WTC11 (cell line): ENCODE measurements around the gene SLCO2A1. TPM values are rescaled to one million over a fixed set of nuclear protein-coding genes. Genes with fewer than 3 reads are reported as not detected.

Experiments used
- ATAC-seq: fragments of 200-7000 bp; cut with Tn5 transposase; 2 replicates; pipeline ENCODE4 v1.10.0; 2021; ENCODE audit warnings: mild to moderate bottlenecking, moderate library complexity
- CTCF ChIA-PET: fragments of 300-600 bp; sonication (Branson Sonifier 250); formaldehyde crosslinking; loops from one replicate; lab custom pipeline; 2021; ENCODE audit warnings: antibody characterized with exemption; lab: Charles Lee
- POLR2A ChIA-PET: fragments of 350-600 bp; sonication (Branson Sonifier 250); formaldehyde crosslinking; loops from one replicate; lab custom pipeline; 2021; ENCODE audit warnings: antibody characterized with exemption; lab: Charles Lee
- DNase-seq: peaks from one replicate; pipeline ENCODE4 v3.0.0; 2021; ENCODE audit warnings: low spot score
- H3K27ac Mint-ChIP-seq: 2 replicates; pipeline ENCODE4 v1.8.0; 2021; ENCODE audit warnings: mixed read lengths
- H3K27me3 Mint-ChIP-seq: 2 replicates; pipeline ENCODE4 v1.8.0; 2021; ENCODE audit warnings: low read depth, mild to moderate bottlenecking, moderate library complexity, mixed read lengths
- H3K36me3 Mint-ChIP-seq: 2 replicates; pipeline ENCODE4 v1.8.0; 2021; ENCODE audit warnings: mixed read lengths
- H3K4me1 Mint-ChIP-seq: 2 replicates; pipeline ENCODE4 v1.8.0; 2022; ENCODE audit warnings: mixed read lengths
- H3K4me3 Mint-ChIP-seq: 2 replicates; pipeline ENCODE4 v1.8.0; 2021; ENCODE audit warnings: mild to moderate bottlenecking, moderate library complexity, mixed read lengths
- H3K9me3 Mint-ChIP-seq: 2 replicates; pipeline ENCODE4 v1.8.0; 2021; ENCODE audit warnings: mixed read lengths
- CREM ChIP-seq: sonication (generic); formaldehyde crosslinking; IDR thresholded peaks from 2 replicates; pipeline ENCODE4 v1.8.1; 2022; ENCODE audit warnings: mild to moderate bottlenecking, missing genetic modification reagents, moderate library complexity
- ETV6 ChIP-seq: sonication (generic); formaldehyde crosslinking; IDR thresholded peaks from 2 replicates; pipeline ENCODE4 v1.8.1; 2022; ENCODE audit warnings: mild to moderate bottlenecking, missing genetic modification reagents
- KAT7 ChIP-seq: sonication (generic); formaldehyde crosslinking; IDR thresholded peaks from 2 replicates; pipeline ENCODE4 v1.8.1; 2023; ENCODE audit warnings: missing genetic modification reagents, mild to moderate bottlenecking, borderline replicate concordance
- NFATC4 ChIP-seq: fragments of 250-450 bp; sonication (Bioruptor Pico); IDR thresholded peaks from 2 replicates; pipeline ENCODE4 v1.9.0; 2021; ENCODE audit warnings: mild to moderate bottlenecking
- NFE2L1 ChIP-seq: sonication (generic); formaldehyde crosslinking; IDR thresholded peaks from 2 replicates; pipeline ENCODE4 v1.8.1; 2023; ENCODE audit warnings: missing genetic modification reagents
- OVOL2 ChIP-seq: fragments of 250-450 bp; sonication (Bioruptor Pico); IDR thresholded peaks from 2 replicates; pipeline ENCODE4 v1.9.0; 2021; ENCODE audit warnings: mild to moderate bottlenecking, borderline replicate concordance
- SMAD4 ChIP-seq: sonication (generic); formaldehyde crosslinking; IDR thresholded peaks from 2 replicates; pipeline ENCODE4 v1.8.0; 2022; ENCODE audit warnings: mild to moderate bottlenecking, missing genetic modification reagents
- SOX15 ChIP-seq: fragments of 250-450 bp; sonication (Bioruptor Pico); IDR thresholded peaks from 2 replicates; pipeline ENCODE4 v1.9.0; 2021; ENCODE audit warnings: mild to moderate bottlenecking
- SP1 ChIP-seq: sonication (generic); formaldehyde crosslinking; conservative IDR thresholded peaks from 2 replicates; pipeline ENCODE4 v1.8.1; 2022; ENCODE audit warnings: missing genetic modification reagents
- ZNF396 ChIP-seq: fragments of 250-450 bp; sonication (Bioruptor Pico); IDR thresholded peaks from 2 replicates; pipeline ENCODE4 v1.8.0; 2021; ENCODE audit warnings: mild to moderate bottlenecking, moderate library complexity, borderline replicate concordance
- total RNA-seq: library from RNA; stranded (reverse); gene quantifications from 3 replicates; pipeline ENCODE4 v1.2.3, GENCODE V29; 2021
- TF ChIP-seq, protein P1 (sequence below): sonication (generic); formaldehyde crosslinking; IDR thresholded peaks from 2 replicates; pipeline ENCODE4 v1.8.1; 2022; ENCODE audit warnings: low read depth, missing genetic modification reagents, borderline replicate concordance
- TF ChIP-seq, protein P2 (sequence below): sonication (generic); formaldehyde crosslinking; IDR thresholded peaks from 2 replicates; pipeline ENCODE4 v1.8.1; 2022; ENCODE audit warnings: mild to moderate bottlenecking, moderate library complexity, missing genetic modification reagents
- TF ChIP-seq, protein P3 (sequence below): fragments of 250-450 bp; sonication (Bioruptor Pico); IDR thresholded peaks from 2 replicates; pipeline ENCODE4 v1.9.0; 2021; ENCODE audit warnings: mild to moderate bottlenecking
- TF ChIP-seq, protein P4 (sequence below): sonication (generic); formaldehyde crosslinking; IDR thresholded peaks from 2 replicates; pipeline ENCODE4 v1.8.1; 2023; ENCODE audit warnings: mild to moderate bottlenecking, missing genetic modification reagents
- TF ChIP-seq, protein P5 (sequence below): sonication (generic); formaldehyde crosslinking; IDR thresholded peaks from 2 replicates; pipeline ENCODE4 v1.8.1; 2022; ENCODE audit warnings: mild to moderate bottlenecking, missing genetic modification reagents, moderate library complexity, borderline replicate concordance

The SLCO2A1 gene
- total RNA-seq, 1 experiment from 2014 or later: 3.3 TPM

DNA sequence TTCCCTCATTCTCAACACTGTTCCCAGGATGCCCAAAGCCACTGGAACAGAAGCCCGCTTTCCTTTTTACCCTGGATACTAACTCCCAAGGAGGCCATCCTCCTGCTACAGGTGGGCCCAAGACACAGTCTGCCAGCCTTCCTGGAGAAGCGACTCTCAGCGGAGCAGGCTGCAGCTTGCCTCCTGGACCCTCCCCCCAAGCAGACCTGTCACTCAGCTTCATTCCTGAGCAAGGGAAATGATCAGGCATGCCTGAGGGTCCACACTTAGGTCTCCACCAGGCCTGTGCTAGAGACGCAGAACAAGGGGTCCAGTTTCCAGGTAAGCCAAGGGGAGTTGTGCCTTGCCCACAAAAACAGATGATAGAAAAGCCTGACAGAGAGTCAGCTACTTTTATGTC lies 62.8 kb downstream of the SLCO2A1 start:
- peak; percentile 63 for ATAC-seq
- Mint-ChIP-seq H3K36me3 (peaks cover under 1% of the 10 kb centered on the region), H3K9me3 (peaks cover 5% of the 10 kb centered on the region), H3K27ac (no peak overlapping the region), H3K27me3 (no peaks in the 10 kb centered on the region), H3K4me3 (no peak overlapping the region), H3K4me1 (peaks cover 19% of the 10 kb centered on the region)
- ChIA-PET CTCF (interaction anchor here (1.2 kb wide), 1 partner anchor 178 kb away, joined by 3 read pairs; no protein-coding TSS in a partner anchor), POLR2A (no interaction called here)
- TF ChIP-seq, protein P1, sequence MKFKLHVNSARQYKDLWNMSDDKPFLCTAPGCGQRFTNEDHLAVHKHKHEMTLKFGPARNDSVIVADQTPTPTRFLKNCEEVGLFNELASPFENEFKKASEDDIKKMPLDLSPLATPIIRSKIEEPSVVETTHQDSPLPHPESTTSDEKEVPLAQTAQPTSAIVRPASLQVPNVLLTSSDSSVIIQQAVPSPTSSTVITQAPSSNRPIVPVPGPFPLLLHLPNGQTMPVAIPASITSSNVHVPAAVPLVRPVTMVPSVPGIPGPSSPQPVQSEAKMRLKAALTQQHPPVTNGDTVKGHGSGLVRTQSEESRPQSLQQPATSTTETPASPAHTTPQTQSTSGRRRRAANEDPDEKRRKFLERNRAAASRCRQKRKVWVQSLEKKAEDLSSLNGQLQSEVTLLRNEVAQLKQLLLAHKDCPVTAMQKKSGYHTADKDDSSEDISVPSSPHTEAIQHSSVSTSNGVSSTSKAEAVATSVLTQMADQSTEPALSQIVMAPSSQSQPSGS (CRISPR knock-in tag): no peak
- TF ChIP-seq, protein P2, sequence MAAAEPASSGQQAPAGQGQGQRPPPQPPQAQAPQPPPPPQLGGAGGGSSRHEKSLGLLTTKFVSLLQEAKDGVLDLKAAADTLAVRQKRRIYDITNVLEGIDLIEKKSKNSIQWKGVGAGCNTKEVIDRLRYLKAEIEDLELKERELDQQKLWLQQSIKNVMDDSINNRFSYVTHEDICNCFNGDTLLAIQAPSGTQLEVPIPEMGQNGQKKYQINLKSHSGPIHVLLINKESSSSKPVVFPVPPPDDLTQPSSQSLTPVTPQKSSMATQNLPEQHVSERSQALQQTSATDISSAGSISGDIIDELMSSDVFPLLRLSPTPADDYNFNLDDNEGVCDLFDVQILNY (CRISPR knock-in tag): no peak
- TF ChIP-seq NFE2L1 (CRISPR knock-in tag) (no peak), SOX15 (CRISPR knock-in tag) (no peak), CREM (CRISPR knock-in tag) (no peak)
- DNase-seq: no peak

DNA sequence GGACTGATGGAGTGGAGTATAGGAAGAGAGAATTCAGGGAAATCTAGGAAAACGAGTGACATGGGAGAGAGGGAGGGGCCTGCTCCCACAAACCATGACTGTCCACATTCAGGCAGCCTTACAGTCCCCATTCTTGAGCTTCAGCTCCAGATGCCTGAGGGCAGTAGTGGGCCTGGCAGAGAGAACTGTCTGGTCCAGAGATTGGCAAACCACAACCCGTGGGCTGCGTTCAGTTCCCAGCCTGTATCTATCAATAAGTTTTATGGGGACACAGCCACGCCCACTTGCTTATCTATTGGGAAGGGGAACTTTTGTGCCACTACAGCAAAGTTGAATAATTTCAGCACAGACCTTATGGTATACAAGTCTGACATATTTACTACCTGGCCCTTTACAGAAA lies 63.8 kb downstream of the SLCO2A1 start:
- ChIA-PET CTCF (interaction anchor here (1.4 to 2.1 kb wide), 5 partner anchors 16 to 246 kb away, joined by 6 to 15 read pairs (median 8); no protein-coding TSS in a partner anchor), POLR2A (no interaction called here)
- no peaks in the 10 kb centered on the region for H3K36me3 Mint-ChIP-seq

DNA sequence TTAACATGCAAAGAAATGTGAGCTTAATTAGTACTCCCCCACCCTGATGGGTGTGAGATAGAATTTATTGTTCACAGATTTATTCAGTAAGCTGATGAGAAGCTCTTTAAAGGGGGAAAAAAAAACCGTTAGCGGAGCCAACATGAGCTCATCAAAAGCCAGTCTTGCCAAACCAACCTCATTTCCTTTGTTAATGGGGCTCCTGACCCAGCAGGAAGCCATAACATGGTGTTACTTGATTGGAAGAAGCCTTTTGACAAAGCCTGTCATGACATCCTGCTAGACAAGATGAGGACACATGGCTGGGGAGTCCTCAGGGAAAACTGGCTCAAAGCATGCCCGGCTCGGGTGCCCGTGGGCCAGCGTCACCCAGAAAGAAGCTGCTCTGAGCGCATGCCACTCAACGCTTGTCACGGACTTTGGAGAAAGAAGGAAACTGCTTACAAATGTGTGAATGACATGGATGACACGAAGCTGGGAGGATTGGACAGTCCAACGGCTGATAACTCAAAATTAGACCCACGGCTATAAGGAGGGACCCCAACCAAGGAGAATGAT lies 64.6 kb downstream of the SLCO2A1 start:
- Mint-ChIP-seq H3K9me3 (peaks cover 3% of the 10 kb centered on the region), H3K36me3 (no peaks in the 10 kb centered on the region), H3K4me1 (peaks cover 19% of the 10 kb centered on the region), H3K27me3 (no peaks in the 10 kb centered on the region)
- POLR2A ChIA-PET: no interaction called here
- CTCF ChIA-PET: interaction anchor here (0.6 to 2.1 kb wide), 20 partner anchors 9 to 757 kb away, joined by 3 to 15 read pairs (median 4); no protein-coding TSS in a partner anchor
- DNase-seq: no peak
- TF ChIP-seq NFATC4 (CRISPR knock-in tag): no peak
- no peak for TF ChIP-seq SP1 (CRISPR knock-in tag)
- TF ChIP-seq KAT7 (CRISPR knock-in tag): no peak
- no peak for TF ChIP-seq ZNF396 (CRISPR knock-in tag)
- TF ChIP-seq SOX15 (CRISPR knock-in tag): no peak
- TF ChIP-seq, protein P3, sequence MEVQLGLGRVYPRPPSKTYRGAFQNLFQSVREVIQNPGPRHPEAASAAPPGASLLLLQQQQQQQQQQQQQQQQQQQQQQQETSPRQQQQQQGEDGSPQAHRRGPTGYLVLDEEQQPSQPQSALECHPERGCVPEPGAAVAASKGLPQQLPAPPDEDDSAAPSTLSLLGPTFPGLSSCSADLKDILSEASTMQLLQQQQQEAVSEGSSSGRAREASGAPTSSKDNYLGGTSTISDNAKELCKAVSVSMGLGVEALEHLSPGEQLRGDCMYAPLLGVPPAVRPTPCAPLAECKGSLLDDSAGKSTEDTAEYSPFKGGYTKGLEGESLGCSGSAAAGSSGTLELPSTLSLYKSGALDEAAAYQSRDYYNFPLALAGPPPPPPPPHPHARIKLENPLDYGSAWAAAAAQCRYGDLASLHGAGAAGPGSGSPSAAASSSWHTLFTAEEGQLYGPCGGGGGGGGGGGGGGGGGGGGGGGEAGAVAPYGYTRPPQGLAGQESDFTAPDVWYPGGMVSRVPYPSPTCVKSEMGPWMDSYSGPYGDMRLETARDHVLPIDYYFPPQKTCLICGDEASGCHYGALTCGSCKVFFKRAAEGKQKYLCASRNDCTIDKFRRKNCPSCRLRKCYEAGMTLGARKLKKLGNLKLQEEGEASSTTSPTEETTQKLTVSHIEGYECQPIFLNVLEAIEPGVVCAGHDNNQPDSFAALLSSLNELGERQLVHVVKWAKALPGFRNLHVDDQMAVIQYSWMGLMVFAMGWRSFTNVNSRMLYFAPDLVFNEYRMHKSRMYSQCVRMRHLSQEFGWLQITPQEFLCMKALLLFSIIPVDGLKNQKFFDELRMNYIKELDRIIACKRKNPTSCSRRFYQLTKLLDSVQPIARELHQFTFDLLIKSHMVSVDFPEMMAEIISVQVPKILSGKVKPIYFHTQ (CRISPR knock-in tag): no peak
- TF ChIP-seq OVOL2 (CRISPR knock-in tag): no peak
- TF ChIP-seq NFE2L1 (CRISPR knock-in tag): no peak
- no peak for TF ChIP-seq SMAD4 (CRISPR knock-in tag)
- no peak for TF ChIP-seq ETV6 (CRISPR knock-in tag)
- TF ChIP-seq, all 79 proteins: peak for 0
- H3K27ac Mint-ChIP-seq: no peak overlapping the region
- ATAC-seq: no peak
- H3K4me3 Mint-ChIP-seq: no peak overlapping the region

More for the DNA sequence above, 63.8 kb downstream of the SLCO2A1 start:
- ATAC-seq: no peak
- no peak overlapping the region for H3K27ac Mint-ChIP-seq
- no peak overlapping the region for H3K4me3 Mint-ChIP-seq
- no peaks in the 10 kb centered on the region for H3K27me3 Mint-ChIP-seq
- H3K4me1 Mint-ChIP-seq: peaks cover 19% of the 10 kb centered on the region
- DNase-seq: no peak
- TF ChIP-seq, protein P4, sequence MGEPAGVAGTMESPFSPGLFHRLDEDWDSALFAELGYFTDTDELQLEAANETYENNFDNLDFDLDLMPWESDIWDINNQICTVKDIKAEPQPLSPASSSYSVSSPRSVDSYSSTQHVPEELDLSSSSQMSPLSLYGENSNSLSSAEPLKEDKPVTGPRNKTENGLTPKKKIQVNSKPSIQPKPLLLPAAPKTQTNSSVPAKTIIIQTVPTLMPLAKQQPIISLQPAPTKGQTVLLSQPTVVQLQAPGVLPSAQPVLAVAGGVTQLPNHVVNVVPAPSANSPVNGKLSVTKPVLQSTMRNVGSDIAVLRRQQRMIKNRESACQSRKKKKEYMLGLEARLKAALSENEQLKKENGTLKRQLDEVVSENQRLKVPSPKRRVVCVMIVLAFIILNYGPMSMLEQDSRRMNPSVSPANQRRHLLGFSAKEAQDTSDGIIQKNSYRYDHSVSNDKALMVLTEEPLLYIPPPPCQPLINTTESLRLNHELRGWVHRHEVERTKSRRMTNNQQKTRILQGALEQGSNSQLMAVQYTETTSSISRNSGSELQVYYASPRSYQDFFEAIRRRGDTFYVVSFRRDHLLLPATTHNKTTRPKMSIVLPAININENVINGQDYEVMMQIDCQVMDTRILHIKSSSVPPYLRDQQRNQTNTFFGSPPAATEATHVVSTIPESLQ (CRISPR knock-in tag): no peak
- TF ChIP-seq, protein P5, sequence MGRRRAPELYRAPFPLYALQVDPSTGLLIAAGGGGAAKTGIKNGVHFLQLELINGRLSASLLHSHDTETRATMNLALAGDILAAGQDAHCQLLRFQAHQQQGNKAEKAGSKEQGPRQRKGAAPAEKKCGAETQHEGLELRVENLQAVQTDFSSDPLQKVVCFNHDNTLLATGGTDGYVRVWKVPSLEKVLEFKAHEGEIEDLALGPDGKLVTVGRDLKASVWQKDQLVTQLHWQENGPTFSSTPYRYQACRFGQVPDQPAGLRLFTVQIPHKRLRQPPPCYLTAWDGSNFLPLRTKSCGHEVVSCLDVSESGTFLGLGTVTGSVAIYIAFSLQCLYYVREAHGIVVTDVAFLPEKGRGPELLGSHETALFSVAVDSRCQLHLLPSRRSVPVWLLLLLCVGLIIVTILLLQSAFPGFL (CRISPR knock-in tag): no peak
- TF ChIP-seq, all 79 proteins: peak for 0
- H3K9me3 Mint-ChIP-seq: no peaks in the 10 kb centered on the region
